ENCODE results near the gene SRR. TPM values are rescaled to one million over a fixed set of nuclear protein-coding genes. Genes with fewer than 3 reads are reported as not detected.

The SRR gene
- total and polyA plus RNA-seq, 8 donors = 1.2 to 44.0 (median 9.8) TPM

DNA sequence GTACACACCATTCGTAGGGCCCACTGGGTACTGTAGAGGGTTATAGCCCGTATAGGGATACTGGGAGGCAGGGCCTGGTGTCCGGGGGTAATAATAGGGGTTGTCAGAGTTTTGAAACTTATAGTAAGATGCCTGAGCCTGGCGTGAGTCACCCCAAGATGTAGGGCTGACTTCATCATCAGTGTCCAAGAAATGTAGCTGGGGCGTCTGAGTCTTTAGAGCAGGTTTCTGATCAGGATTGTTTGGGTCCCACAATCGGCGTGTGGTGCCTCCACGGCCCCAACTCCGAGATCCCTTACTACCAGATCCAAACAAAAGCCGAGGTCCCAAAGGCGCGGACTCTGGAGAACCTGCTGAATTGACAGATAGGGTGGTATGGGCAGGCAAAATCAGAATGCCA, 4.6 kb upstream of the SRR start:
- Histone ChIP-seq H3K4me3 (no peak overlapping the region), H3K9me3 (no peaks in the 10 kb centered on the region), H3K27me3 (no peaks in the 10 kb centered on the region), H3K36me3 (peaks cover 20 to 63% (median 61%) of the 10 kb centered on the region in 4 donors), H3K27ac (no peak overlapping the region), H3K4me1 (peaks cover 19 to 44% (median 31%) of the 10 kb centered on the region in 4 donors)
- WGBS, 5 donors = 93 to 97% (median 95%) methylated on average over 10 to 12 of the region's 12 CpGs
- TF ChIP-seq POLR2A (IDR thresholded peaks at IDR 0.05) (no peak), POLR2AphosphoS5 (IDR thresholded peaks at IDR 0.05) (no peak), EP300 (IDR thresholded peaks at IDR 0.05) (no peak)
- TF ChIP-seq, protein P1, sequence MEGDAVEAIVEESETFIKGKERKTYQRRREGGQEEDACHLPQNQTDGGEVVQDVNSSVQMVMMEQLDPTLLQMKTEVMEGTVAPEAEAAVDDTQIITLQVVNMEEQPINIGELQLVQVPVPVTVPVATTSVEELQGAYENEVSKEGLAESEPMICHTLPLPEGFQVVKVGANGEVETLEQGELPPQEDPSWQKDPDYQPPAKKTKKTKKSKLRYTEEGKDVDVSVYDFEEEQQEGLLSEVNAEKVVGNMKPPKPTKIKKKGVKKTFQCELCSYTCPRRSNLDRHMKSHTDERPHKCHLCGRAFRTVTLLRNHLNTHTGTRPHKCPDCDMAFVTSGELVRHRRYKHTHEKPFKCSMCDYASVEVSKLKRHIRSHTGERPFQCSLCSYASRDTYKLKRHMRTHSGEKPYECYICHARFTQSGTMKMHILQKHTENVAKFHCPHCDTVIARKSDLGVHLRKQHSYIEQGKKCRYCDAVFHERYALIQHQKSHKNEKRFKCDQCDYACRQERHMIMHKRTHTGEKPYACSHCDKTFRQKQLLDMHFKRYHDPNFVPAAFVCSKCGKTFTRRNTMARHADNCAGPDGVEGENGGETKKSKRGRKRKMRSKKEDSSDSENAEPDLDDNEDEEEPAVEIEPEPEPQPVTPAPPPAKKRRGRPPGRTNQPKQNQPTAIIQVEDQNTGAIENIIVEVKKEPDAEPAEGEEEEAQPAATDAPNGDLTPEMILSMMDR (IDR thresholded peaks at IDR 0.05) = no peak
- no peak for DNase-seq
- intact Hi-C loops (cut with DNase I; ENCODE audit: low total_unique reads) = no loop called here

DNA sequence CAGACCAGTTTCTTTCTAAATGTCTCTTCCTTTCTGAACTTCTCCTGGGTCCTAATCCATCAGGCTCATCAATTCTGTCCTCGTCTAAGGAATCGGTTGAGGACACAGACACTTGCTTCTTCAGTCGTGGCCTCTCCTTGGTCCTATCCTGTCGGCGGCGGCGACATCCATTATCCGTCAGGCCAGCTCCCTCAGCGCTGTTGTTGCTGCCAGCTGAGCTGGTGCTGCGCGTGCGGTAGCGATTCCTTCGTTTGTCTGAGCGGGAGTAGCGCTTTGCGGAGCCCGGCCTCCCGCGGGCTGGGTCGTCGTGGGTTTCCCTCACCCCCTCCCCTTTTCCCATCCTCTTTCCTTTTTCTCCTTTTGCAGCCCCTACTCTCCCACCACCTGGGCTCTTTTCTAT, 4.0 kb upstream of the SRR start:
- H3K27me3 ChIP-seq = no peaks in the 10 kb centered on the region
- intact Hi-C loops (cut with DNase I; ENCODE audit: low total_unique reads) = no loop called here
- no peak overlapping the region for H3K27ac ChIP-seq
- WGBS, 5 donors = 90 to 93% (median 91%) methylated on average over 22 of the region's 22 CpGs
- peaks cover 15 to 57% (median 55%) of the 10 kb centered on the region in 4 donors for H3K36me3 ChIP-seq
- peaks cover 19 to 50% (median 37%) of the 10 kb centered on the region in 4 donors for H3K4me1 ChIP-seq
- no peak overlapping the region for H3K4me3 ChIP-seq
- TF ChIP-seq EP300 (IDR thresholded peaks at IDR 0.05) (no peak), POLR2AphosphoS5 (IDR thresholded peaks at IDR 0.05) (no peak)
- no peaks in the 10 kb centered on the region for H3K9me3 ChIP-seq
- DNase-seq = no peak

DNA sequence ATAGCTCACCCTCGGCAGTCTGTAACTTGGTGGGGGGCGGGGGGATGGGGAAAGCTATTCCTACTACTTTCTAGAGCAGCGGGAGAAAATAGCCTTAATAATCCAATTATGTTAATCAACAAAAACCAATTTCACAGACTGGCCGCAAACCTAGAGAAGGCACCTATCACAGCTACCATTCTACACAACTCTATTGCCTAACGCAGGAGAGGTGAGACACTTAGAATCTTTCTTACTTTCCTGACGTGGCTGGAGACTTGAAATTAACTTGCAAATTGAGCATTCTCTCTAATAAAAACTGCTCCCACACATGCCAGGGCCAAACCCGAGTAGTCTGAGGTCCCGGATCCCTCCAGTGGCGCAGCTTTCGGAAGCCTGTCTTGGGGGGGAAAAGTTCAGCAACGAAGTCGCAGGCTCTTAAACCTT, 959 bp upstream of the SRR start:
- peaks cover 0 to 28% (median 25%) of the 10 kb centered on the region in 4 donors for H3K36me3 ChIP-seq
- H3K4me1 ChIP-seq = peaks cover 19 to 52% (median 31%) of the 10 kb centered on the region in 4 donors
- intact Hi-C loops (cut with DNase I; ENCODE audit: low total_unique reads) = no loop called here
- H3K27ac ChIP-seq = peak overlapping the region; percentile 91 to 98 (median 95)
- WGBS, 5 donors = 1 to 3% (median 2%) methylated on average over 12 of the region's 12 CpGs
- peak overlapping the region; percentile 86 to 88 (median 87) for H3K4me3 ChIP-seq
- H3K27me3 ChIP-seq = no peaks in the 10 kb centered on the region
- H3K9me3 ChIP-seq = no peaks in the 10 kb centered on the region
- DNase-seq = no peak
- TF ChIP-seq, protein P1 (IDR thresholded peaks at IDR 0.05) = no peak
- TF ChIP-seq POLR2A (IDR thresholded peaks at IDR 0.05) (no peak), POLR2AphosphoS5 (IDR thresholded peaks at IDR 0.05) (no peak), EP300 (IDR thresholded peaks at IDR 0.05) (no peak)

DNA sequence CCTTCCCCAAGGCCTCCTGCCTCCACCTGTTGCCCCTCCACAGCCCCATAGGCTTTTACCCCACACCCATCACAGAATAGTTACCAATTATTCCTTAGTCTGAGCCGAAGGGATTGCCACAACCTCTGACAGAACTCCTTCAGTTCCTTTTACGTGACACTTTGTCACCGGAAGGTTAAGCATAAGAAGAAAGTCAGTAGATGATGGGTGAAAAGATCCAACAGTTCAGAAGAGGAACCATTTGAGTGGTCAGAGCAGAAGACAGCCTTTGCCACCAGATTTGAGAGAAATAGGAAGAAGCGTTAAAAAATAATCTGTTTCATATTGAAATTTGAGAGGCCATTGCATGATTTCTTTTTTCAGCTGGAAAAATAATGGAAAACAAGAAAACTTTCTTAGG, 1.2 kb downstream of the SRR start:
- Histone ChIP-seq H3K9me3 (no peaks in the 10 kb centered on the region), H3K4me3 (no peak overlapping the region), H3K27me3 (no peaks in the 10 kb centered on the region), H3K27ac (no peak overlapping the region), H3K4me1 (peaks cover 19 to 47% (median 36%) of the 10 kb centered on the region in 4 donors), H3K36me3 (peaks cover 0 to 6% (median 5%) of the 10 kb centered on the region in 4 donors)
- TF ChIP-seq, protein P1 (IDR thresholded peaks at IDR 0.05) = no peak
- no peak for TF ChIP-seq EP300 (IDR thresholded peaks at IDR 0.05)
- TF ChIP-seq POLR2AphosphoS5 (IDR thresholded peaks at IDR 0.05) = no peak
- no peak for TF ChIP-seq POLR2A (IDR thresholded peaks at IDR 0.05)
- WGBS, 5 donors = 86 to 94% (median 92%) methylated on average over 4 of the region's 4 CpGs
- no peak for DNase-seq
- intact Hi-C loops (cut with DNase I; ENCODE audit: low total_unique reads) = no loop called here

Measured in stomach (tissue), 9 donors.